Renal pelvis (tissue), 12 donors: Measurements from ENCODE around the gene ADORA1. TPM values are rescaled to one million over a fixed set of nuclear protein-coding genes. Genes with fewer than 3 reads are reported as not detected.

ENCODE experiments used
- DNase-seq: peaks from one replicate; pipeline ENCODE4 v3.0.0-alpha.2; 2013
- long read RNA-seq, 16 experiments: transcript quantifications; one replicate each; lab custom pipeline, GENCODE V29; 2026
- polyA plus RNA-seq, 3 donors: library from polyadenylated mRNA; unstranded; fragments of 120-200 nt; gene quantifications; one replicate each; pipeline ENCODE4 v1.2.1, GENCODE V29; 2013; ENCODE audit not compliant: insufficient read length in 3 of 3

Gene ADORA1
- 1 to 10 TPM; 5.5 to 8.0 (median 6.2) TPM for polyA plus RNA-seq
- long read RNA-seq, donor 1, partial matches to known transcripts: 5 of 5 reads
- long read RNA-seq, donor 1, other reads (novel, unspliced or antisense): 0 of 5 reads
- long read RNA-seq, donor 2, partial matches to known transcripts: 0 of 3 reads
- long read RNA-seq, donor 2, other reads (novel, unspliced or antisense): 0 of 3 reads
- long read RNA-seq, donor 3, partial matches to known transcripts: 0 of 1 reads
- long read RNA-seq, donor 3, other reads (novel, unspliced or antisense): 0 of 1 reads
- long read RNA-seq, donor 4, partial matches to known transcripts: 0 of 3 reads
- long read RNA-seq, donor 4, other reads (novel, unspliced or antisense): 0 of 3 reads
- long read RNA-seq, donor 5: 0 reads
- long read RNA-seq, donor 6, partial matches to known transcripts: 7 of 10 reads
- long read RNA-seq, donor 6, other reads (novel, unspliced or antisense): 0 of 10 reads
- long read RNA-seq, donor 7, partial matches to known transcripts: 16 of 18 reads
- long read RNA-seq, donor 7, other reads (novel, unspliced or antisense): 0 of 18 reads
- long read RNA-seq, donor 8: 0 reads
- long read RNA-seq, donor 9: 0 reads
- long read RNA-seq, donor 10, partial matches to known transcripts: 0 of 2 reads
- long read RNA-seq, donor 10, other reads (novel, unspliced or antisense): 0 of 2 reads
- long read RNA-seq, donor 11, partial matches to known transcripts: 0 of 1 reads
- long read RNA-seq, donor 11, other reads (novel, unspliced or antisense): 0 of 1 reads
- long read RNA-seq, donor 12, partial matches to known transcripts: 0 of 3 reads
- long read RNA-seq, donor 12, other reads (novel, unspliced or antisense): 0 of 3 reads
- long read RNA-seq, donor 13, partial matches to known transcripts: 0 of 1 reads
- long read RNA-seq, donor 13, other reads (novel, unspliced or antisense): 0 of 1 reads
- long read RNA-seq, donor 14: 0 reads
- long read RNA-seq, donor 15: 0 reads
- long read RNA-seq, donor 16: 0 reads

GRCh38 chr1:203127666-203128430 is at the start of gene ADORA1:
Gene ADORA1, plus strand, starts transcription at chr1:203127726. Its CDS starts 1,116 bp downstream, at chr1:203128842.
- peak; percentile 68 for DNase-seq

- DNase-seq: no peak
These were observed 49.6 kb upstream of the ADORA1 start for GRCh38 chr1:203077956-203078355.

- no peak for DNase-seq
These were observed 49.0 kb upstream of the ADORA1 start for GRCh38 chr1:203078478-203078877.

- DNase-seq: no peak
These were observed 47.1 kb upstream of the ADORA1 start for GRCh38 chr1:203080456-203080855.

GRCh38 chr1:203081465-203082230 is 45.9 kb upstream of the ADORA1 start:
- DNase-seq: no peak

- DNase-seq: no peak
These were observed 45.4 kb upstream of the ADORA1 start for GRCh38 chr1:203082231-203082505.

- no peak for DNase-seq
These were observed 44.7 kb upstream of the ADORA1 start for GRCh38 chr1:203082571-203083462.

GRCh38 chr1:203083463-203083921 is 44.0 kb upstream of the ADORA1 start:
- no peak for DNase-seq

- no peak for DNase-seq
These were observed 42.7 kb upstream of the ADORA1 start for GRCh38 chr1:203084588-203085527.

GRCh38 chr1:203085528-203086406 is 41.8 kb upstream of the ADORA1 start, which contains the start of gene MYOG:
Gene MYOG, minus strand, starts transcription at chr1:203086012. Its CDS starts 51 bp downstream, at chr1:203085961.
- no peak for DNase-seq

- no peak for DNase-seq
These were observed 40.3 kb upstream of the ADORA1 start for GRCh38 chr1:203086992-203087763.

- no peak for DNase-seq
These were observed 39.1 kb upstream of the ADORA1 start for GRCh38 chr1:203088441-203088840.

GRCh38 chr1:203089001-203089650 is 38.4 kb upstream of the ADORA1 start:
- DNase-seq: no peak

- no peak for DNase-seq
These were observed 37.9 kb upstream of the ADORA1 start for GRCh38 chr1:203089651-203090045.

- DNase-seq: no peak
These were observed 36.9 kb upstream of the ADORA1 start for GRCh38 chr1:203090421-203091198.

- DNase-seq: no peak
These were observed 36.4 kb upstream of the ADORA1 start for GRCh38 chr1:203091199-203091477.
